ENCODE results near the gene CACNA2D1.

DNA sequence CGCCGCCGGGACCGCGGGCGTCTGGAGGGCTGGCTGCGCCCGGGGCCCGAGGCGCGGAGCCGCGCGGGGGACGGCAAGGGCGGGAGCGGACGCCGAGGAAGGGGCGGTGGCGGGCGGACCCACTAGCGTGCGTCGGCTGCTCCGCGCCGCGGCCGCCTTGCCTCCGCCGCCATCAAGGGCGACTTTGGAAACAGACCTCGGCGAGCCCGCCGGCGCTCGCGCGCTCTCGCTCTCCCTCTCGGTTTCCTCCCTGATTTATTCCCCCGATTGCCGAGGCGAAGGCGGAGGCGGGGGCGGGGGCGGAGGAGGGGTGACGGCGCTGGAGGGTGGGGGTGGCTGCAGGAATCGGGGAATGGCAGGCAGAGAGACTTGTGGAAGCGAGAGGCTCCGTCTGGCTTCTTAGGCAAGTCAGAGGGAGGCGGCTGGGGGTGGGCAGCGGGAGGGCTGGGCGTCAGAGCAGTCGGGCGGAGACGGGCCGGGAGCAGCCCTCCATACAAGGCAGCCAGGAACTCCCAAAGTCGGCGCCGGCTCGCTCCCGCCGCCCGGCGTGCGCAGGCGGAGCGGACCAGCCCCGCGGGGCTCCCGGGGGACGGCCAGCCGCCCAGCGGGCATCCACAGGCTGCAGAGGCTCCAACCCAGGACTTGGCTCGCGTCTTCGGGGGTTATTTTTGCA is at the start of gene CACNA2D1:
- no peak for TF ChIP-seq CTCF (IDR thresholded peaks at IDR 0.05)
- no peak for TF ChIP-seq ZFX (IDR thresholded peaks at IDR 0.05; ENCODE audit: borderline replicate concordance)

Data from 22Rv1 (cell line).